Smooth muscle cell (in vitro differentiated cells): ENCODE data around the gene ENDOV. TPM values are rescaled to one million over a fixed set of nuclear protein-coding genes. Genes with fewer than 3 reads are reported as not detected.

Experiments used
- DNase-seq: peaks from one replicate; lab custom pipeline; 2025; ENCODE audit not compliant: unreplicated experiment; lab: John Stamatoyannopoulos, UW
- H2AFZ ChIP-seq: fragments of 200-600 bp; sonication (generic); 2 replicates; pipeline ENCODE4 v1.6.0; 2016; ENCODE audit warnings: antibody characterized with exemption, low read depth, mild to moderate bottlenecking
- H3F3A ChIP-seq: fragments of 200-600 bp; sonication (generic); 2 replicates; pipeline ENCODE4 v1.6.0; 2017; ENCODE audit warnings: antibody characterized with exemption, low read depth
- H3K27ac ChIP-seq: fragments of 200-600 bp; sonication (generic); 2 replicates; pipeline ENCODE4 v1.5.1; 2016; ENCODE audit warnings: low read depth, mild to moderate bottlenecking
- H3K27me3 ChIP-seq: fragments of 200-600 bp; sonication (generic); 2 replicates; pipeline ENCODE4 v1.6.1; 2016; ENCODE audit warnings: low read depth, mild to moderate bottlenecking
- H3K36me3 ChIP-seq: fragments of 200-600 bp; sonication (generic); 2 replicates; pipeline ENCODE4 v1.5.1; 2016; ENCODE audit warnings: low read depth
- H3K4me1 ChIP-seq: fragments of 200-600 bp; sonication (generic); 2 replicates; pipeline ENCODE4 v1.5.1; 2016; ENCODE audit warnings: low read depth
- H3K4me2 ChIP-seq: fragments of 200-600 bp; sonication (generic); 2 replicates; pipeline ENCODE4 v1.6.0; 2016; ENCODE audit warnings: mild to moderate bottlenecking
- H3K4me3 ChIP-seq: fragments of 200-600 bp; sonication (generic); 2 replicates; pipeline ENCODE4 v1.5.1; 2016; ENCODE audit warnings: mild to moderate bottlenecking
- H3K79me2 ChIP-seq: fragments of 200-600 bp; sonication (generic); 2 replicates; pipeline ENCODE4 v1.6.0; 2016; ENCODE audit warnings: low read depth, mild to moderate bottlenecking
- H3K9ac ChIP-seq: fragments of 200-600 bp; sonication (generic); 2 replicates; pipeline ENCODE4 v1.6.0; 2016; ENCODE audit warnings: low read depth
- H3K9me3 ChIP-seq: fragments of 200-600 bp; sonication (generic); replicated peaks from 2 replicates; pipeline ENCODE4 v1.5.1; 2016; ENCODE audit warnings: low read depth
- H4K20me1 ChIP-seq: fragments of 200-600 bp; sonication (generic); 2 replicates; pipeline ENCODE4 v1.6.0; 2016; ENCODE audit warnings: low read depth
- WGBS: methylation state at CpG from one replicate; pipeline ENCODE4 v1.1.7; 2016; ENCODE audit warnings: low lambda C conversion rate; 5-methylcytosine and 5-hydroxymethylcytosine counted together
- polyA plus RNA-seq: library from polyadenylated mRNA; unstranded; fragments of >200 nt; fragmentation: Nextera tagmentation; extraction: Ambion mirVana; gene quantifications from 2 replicates; pipeline ENCODE4 v1.2.1, GENCODE V29; 2016
- total RNA-seq: library from RNA; depleted of rRNA; stranded (reverse); fragments of >200 nt; gene quantifications from 2 replicates; pipeline ENCODE4 v1.2.3, GENCODE V29; 2014
- TF ChIP-seq, protein P1 (sequence below): fragments of 200-600 bp; sonication (generic); IDR thresholded peaks from 2 replicates; pipeline ENCODE4 v1.5.1; 2017; ENCODE audit warnings: borderline replicate concordance, mild to moderate bottlenecking, antibody characterized with exemption; ENCODE audit not compliant: insufficient read depth, poor library complexity, severe bottlenecking

ENDOV gene
- total and polyA plus RNA-seq, 2 experiments from 2014 or later = 31.6 to 59.7 TPM

DNA sequence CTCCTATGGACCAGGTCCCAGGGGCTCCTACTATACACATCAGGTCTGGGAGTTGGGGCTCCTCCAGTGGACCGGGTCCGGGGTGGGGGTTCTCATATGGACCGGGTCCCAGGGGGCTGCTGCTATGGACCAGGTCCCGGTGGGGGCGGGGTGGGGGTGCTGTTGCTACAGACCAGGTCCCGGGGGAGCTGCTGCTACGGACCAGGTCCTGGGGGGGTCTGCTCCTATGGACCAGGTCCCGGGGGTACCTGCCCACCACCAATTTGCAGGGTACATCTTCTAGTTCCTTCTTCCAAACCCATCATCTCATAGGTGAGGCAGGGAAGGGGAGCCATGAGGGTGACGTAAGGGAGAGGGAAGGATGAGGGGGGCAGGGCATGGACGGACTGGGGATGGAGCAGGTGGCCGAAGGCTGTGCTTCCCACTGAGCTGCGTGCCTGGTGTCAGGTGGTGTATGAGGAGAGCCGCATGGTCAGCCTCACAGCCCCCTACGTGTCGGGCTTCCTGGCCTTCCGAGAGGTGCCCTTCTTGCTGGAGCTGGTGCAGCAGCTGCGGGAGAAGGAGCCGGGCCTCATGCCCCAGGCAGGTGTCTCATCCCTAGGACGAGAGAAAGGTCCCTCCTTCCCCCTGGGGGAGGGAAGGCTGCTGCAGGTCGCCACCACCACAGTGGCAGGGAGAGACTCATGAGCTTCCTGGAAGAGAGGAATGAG is 6.6 kb downstream of the ENDOV start:
- no peak overlapping the region for H2AFZ ChIP-seq
- no peak overlapping the region for H3K4me2 ChIP-seq
- H3K9ac ChIP-seq = no peak overlapping the region
- no peak overlapping the region for H3K4me3 ChIP-seq
- H3K4me1 ChIP-seq = no peaks in the 10 kb centered on the region
- no peak for DNase-seq
- H3K27me3 ChIP-seq = no peaks in the 10 kb centered on the region
- TF ChIP-seq, protein P1, sequence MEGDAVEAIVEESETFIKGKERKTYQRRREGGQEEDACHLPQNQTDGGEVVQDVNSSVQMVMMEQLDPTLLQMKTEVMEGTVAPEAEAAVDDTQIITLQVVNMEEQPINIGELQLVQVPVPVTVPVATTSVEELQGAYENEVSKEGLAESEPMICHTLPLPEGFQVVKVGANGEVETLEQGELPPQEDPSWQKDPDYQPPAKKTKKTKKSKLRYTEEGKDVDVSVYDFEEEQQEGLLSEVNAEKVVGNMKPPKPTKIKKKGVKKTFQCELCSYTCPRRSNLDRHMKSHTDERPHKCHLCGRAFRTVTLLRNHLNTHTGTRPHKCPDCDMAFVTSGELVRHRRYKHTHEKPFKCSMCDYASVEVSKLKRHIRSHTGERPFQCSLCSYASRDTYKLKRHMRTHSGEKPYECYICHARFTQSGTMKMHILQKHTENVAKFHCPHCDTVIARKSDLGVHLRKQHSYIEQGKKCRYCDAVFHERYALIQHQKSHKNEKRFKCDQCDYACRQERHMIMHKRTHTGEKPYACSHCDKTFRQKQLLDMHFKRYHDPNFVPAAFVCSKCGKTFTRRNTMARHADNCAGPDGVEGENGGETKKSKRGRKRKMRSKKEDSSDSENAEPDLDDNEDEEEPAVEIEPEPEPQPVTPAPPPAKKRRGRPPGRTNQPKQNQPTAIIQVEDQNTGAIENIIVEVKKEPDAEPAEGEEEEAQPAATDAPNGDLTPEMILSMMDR = no peak
- WGBS = 84% methylated on average over 20 of the region's 20 CpGs
- no peaks in the 10 kb centered on the region for H3K9me3 ChIP-seq
- H3K79me2 ChIP-seq = peaks cover 8% of the 10 kb centered on the region
- peaks cover 53% of the 10 kb centered on the region for H4K20me1 ChIP-seq
- H3K36me3 ChIP-seq = no peaks in the 10 kb centered on the region
- H3F3A ChIP-seq = no peaks in the 10 kb centered on the region
- H3K27ac ChIP-seq = no peak overlapping the region

DNA sequence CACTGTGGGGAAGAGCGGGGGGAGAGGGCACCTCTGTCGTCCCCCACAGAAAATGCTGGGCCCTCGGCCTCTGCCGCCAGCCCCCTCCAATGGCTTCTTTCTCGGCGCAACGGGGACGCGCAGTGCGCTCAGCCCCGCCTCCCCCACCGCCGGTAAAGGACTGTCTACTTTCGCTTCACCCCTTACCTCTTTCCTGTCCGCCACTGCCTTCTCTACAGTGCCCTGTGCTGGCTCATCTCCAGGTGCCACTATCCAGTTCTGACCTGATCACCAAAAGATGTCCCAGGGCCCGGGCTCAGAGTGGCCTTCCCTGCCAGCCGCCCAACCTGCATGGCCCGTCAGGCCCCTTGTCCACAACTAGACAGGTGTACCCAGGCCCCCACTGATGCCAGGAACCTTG is 7.3 kb downstream of the ENDOV start:
- Histone ChIP-seq H3K36me3 (no peaks in the 10 kb centered on the region), H3K4me1 (no peaks in the 10 kb centered on the region), H3K9ac (no peak overlapping the region), H3K9me3 (no peaks in the 10 kb centered on the region), H3K79me2 (peaks cover under 1% of the 10 kb centered on the region), H3K4me2 (no peak overlapping the region), H2AFZ (no peak overlapping the region), H3K4me3 (no peak overlapping the region), H3F3A (no peaks in the 10 kb centered on the region), H3K27ac (no peak overlapping the region), H3K27me3 (no peaks in the 10 kb centered on the region), H4K20me1 (peaks cover 48% of the 10 kb centered on the region)
- no peak for DNase-seq
- 94% methylated on average over 13 of the region's 18 CpGs for WGBS
- TF ChIP-seq, protein P1 = no peak

DNA sequence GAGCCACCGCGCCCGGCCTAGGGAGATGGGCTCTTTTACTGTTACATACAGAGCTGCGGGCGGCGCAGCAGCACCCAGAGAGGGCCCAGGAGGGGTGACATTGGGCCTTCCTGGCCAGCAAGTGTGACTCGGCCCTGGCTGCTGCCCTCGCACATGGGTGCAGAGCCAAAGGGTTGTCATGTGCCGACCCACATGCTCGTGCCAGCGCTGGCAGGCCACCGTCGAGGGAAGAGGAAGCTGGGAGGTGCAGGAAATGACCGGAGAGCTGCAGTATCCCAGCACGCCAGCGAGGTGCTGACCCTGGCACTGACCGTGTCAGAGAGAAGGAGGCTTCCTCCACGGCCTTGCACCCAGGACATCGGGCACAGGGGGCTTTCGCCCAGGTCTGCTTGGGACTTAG is 8.0 kb downstream of the ENDOV start:
- Histone ChIP-seq H3K79me2 (no peaks in the 10 kb centered on the region), H3K27ac (no peak overlapping the region), H3K36me3 (no peaks in the 10 kb centered on the region), H3K4me3 (no peak overlapping the region), H3K9me3 (no peaks in the 10 kb centered on the region), H3F3A (no peaks in the 10 kb centered on the region), H3K4me1 (no peaks in the 10 kb centered on the region), H2AFZ (no peak overlapping the region), H3K9ac (no peak overlapping the region), H3K27me3 (no peaks in the 10 kb centered on the region), H3K4me2 (no peak overlapping the region), H4K20me1 (peaks cover 42% of the 10 kb centered on the region)
- 95% methylated on average over 18 of the region's 20 CpGs for WGBS
- TF ChIP-seq, protein P1 = no peak
- no peak for DNase-seq

- no peak overlapping the region for H2AFZ ChIP-seq
- H3K27ac ChIP-seq = no peak overlapping the region
- H3F3A ChIP-seq = no peaks in the 10 kb centered on the region
- H3K9ac ChIP-seq = no peak overlapping the region
- WGBS = 89% methylated on average over 12 of the region's 13 CpGs
- no peak overlapping the region for H3K4me2 ChIP-seq
- H3K9me3 ChIP-seq = no peaks in the 10 kb centered on the region
- H3K27me3 ChIP-seq = no peaks in the 10 kb centered on the region
- H3K79me2 ChIP-seq = no peaks in the 10 kb centered on the region
- no peak for DNase-seq
- no peak overlapping the region for H3K4me3 ChIP-seq
- TF ChIP-seq, protein P1 = no peak
- no peaks in the 10 kb centered on the region for H3K4me1 ChIP-seq
- H4K20me1 ChIP-seq = peaks cover 35% of the 10 kb centered on the region
- no peaks in the 10 kb centered on the region for H3K36me3 ChIP-seq
These were observed 8.7 kb downstream of the ENDOV start for GRCh38 chr17:80423536-80424225.
